Osteocyte (in vitro differentiated cells): Measurements from ENCODE around the gene DCTN4. TPM values are rescaled to one million over a fixed set of nuclear protein-coding genes. Genes with fewer than 3 reads are reported as not detected.

ENCODE experiments used
- DNase-seq: peaks from one replicate; pipeline ENCODE4 v3.0.0; 2021; ENCODE audit warnings: mixed read lengths; ENCODE audit not compliant: unreplicated experiment; ENCODE audit errors: extremely low spot score
- H3K27ac Mint-ChIP-seq: one replicate; pipeline ENCODE4 v1.8.0; 2021; ENCODE audit warnings: mild to moderate bottlenecking, mixed read lengths; ENCODE audit not compliant: unreplicated experiment
- H3K27me3 Mint-ChIP-seq: one replicate; pipeline ENCODE4 v1.8.0; 2021; ENCODE audit warnings: mixed read lengths; ENCODE audit not compliant: unreplicated experiment
- H3K36me3 Mint-ChIP-seq: one replicate; pipeline ENCODE4 v1.8.0; 2021; ENCODE audit warnings: mixed read lengths; ENCODE audit not compliant: unreplicated experiment
- H3K4me1 Mint-ChIP-seq: one replicate; pipeline ENCODE4 v1.8.0; 2021; ENCODE audit warnings: mixed read lengths; ENCODE audit not compliant: unreplicated experiment
- H3K4me3 Mint-ChIP-seq: one replicate; pipeline ENCODE4 v1.8.0; 2021; ENCODE audit warnings: mild to moderate bottlenecking, moderate library complexity, mixed read lengths; ENCODE audit not compliant: unreplicated experiment
- H3K9me3 Mint-ChIP-seq: one replicate; pipeline ENCODE4 v1.8.0; 2021; ENCODE audit warnings: mixed read lengths; ENCODE audit not compliant: unreplicated experiment
- total RNA-seq: library from RNA; stranded (reverse); gene quantifications from 2 replicates; pipeline ENCODE4 v1.2.1, GENCODE V29; 2021
- TF ChIP-seq, protein P1 (sequence below): fragments of 200-600 bp; sonication (generic); IDR thresholded peaks from 2 replicates; pipeline ENCODE4 v1.5.0; 2021; ENCODE audit warnings: antibody characterized with exemption, mild to moderate bottlenecking, moderate library complexity

The DCTN4 gene
- total RNA-seq, 1 donor from 2014 or later, result 62.0 TPM

DNA sequence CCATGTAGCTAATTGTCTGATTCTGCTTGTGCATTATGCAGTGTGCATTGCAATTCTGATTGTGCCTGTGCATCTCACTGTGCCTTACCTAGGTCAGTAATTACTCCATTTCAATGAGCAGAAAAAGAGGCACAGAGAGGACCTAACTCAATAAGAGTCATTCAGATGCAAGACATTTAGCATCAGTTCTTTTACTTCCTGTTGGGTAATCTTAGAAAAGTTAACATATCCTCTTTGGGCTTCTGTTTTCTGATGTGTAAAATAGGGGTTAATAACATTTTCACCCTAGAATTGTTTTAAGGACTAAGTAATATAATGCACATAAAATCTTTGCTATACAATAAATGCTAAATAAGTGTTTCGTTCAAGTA is 7.0 kb upstream of the DCTN4 start:
- Mint-ChIP-seq H3K9me3 (no peaks in the 10 kb centered on the region), H3K36me3 (no peaks in the 10 kb centered on the region), H3K27me3 (peaks cover 25% of the 10 kb centered on the region), H3K27ac (no peak overlapping the region), H3K4me1 (no peaks in the 10 kb centered on the region), H3K4me3 (no peak overlapping the region)
- TF ChIP-seq, protein P1, sequence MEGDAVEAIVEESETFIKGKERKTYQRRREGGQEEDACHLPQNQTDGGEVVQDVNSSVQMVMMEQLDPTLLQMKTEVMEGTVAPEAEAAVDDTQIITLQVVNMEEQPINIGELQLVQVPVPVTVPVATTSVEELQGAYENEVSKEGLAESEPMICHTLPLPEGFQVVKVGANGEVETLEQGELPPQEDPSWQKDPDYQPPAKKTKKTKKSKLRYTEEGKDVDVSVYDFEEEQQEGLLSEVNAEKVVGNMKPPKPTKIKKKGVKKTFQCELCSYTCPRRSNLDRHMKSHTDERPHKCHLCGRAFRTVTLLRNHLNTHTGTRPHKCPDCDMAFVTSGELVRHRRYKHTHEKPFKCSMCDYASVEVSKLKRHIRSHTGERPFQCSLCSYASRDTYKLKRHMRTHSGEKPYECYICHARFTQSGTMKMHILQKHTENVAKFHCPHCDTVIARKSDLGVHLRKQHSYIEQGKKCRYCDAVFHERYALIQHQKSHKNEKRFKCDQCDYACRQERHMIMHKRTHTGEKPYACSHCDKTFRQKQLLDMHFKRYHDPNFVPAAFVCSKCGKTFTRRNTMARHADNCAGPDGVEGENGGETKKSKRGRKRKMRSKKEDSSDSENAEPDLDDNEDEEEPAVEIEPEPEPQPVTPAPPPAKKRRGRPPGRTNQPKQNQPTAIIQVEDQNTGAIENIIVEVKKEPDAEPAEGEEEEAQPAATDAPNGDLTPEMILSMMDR, result no peak
- DNase-seq, result no peak

DNA sequence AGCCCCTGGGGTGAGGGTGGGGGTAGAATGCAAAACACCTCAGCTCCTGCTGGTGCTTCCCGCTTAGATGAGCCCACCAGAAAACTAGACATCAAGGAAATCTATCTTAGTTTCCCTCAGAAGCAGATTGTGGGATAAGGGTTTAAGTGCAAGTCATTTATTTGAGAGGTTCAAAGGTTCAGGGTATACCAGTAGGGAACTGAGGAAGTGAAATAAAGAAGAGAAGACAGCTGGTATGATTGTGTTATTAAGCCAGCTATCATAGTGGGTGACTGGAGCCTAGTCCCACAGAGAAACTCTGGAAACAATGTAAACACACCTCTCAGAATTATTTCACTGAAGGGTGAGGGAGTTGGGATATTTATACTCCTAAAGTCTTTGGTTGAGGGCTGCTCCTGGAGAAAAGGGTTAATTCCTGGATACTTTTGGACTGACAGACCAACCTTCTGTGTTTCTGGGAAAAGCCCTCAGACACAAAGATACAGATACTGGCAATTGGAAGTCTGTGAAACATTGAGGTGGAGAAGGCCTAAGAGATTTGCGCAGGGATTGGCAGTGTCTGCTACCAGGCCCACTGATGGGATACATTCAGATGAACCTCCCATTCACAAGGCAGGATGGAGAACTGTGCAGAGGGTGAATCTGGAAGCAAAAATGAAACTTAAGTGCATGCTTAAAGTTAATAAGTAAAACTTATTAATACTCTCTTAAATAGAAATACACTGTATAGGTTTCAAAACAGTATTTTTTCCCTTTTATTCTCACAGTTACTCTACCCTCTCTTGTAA is 6.4 kb upstream of the DCTN4 start:
- TF ChIP-seq, protein P1, result no peak
- Mint-ChIP-seq H3K4me1 (no peaks in the 10 kb centered on the region), H3K9me3 (no peaks in the 10 kb centered on the region), H3K36me3 (no peaks in the 10 kb centered on the region), H3K27me3 (peaks cover 21% of the 10 kb centered on the region), H3K27ac (no peak overlapping the region), H3K4me3 (no peak overlapping the region)
- no peak for DNase-seq

DNA sequence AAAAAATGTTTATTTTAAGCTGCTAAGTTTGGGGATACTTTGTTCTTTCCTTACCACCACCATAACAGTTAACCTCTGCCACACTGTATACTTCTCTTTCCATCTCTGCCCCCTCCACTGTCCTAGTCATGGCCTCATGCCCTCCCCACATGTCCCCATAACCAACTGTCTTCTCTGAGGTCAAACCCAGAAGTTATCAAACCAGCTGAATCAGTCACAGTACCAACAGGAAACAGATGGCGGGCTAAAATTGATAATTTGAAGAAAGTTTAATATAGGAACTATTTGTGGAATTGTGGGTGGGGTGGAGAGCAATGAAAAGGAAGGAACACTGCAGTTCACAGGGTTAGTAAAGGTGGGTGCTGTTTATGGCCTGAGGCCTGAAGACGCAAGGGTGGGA is 5.7 kb upstream of the DCTN4 start:
- Mint-ChIP-seq H3K27ac (no peak overlapping the region), H3K4me3 (no peak overlapping the region), H3K9me3 (no peaks in the 10 kb centered on the region), H3K27me3 (peaks cover 19% of the 10 kb centered on the region), H3K4me1 (no peaks in the 10 kb centered on the region), H3K36me3 (no peaks in the 10 kb centered on the region)
- TF ChIP-seq, protein P1, result no peak
- no peak for DNase-seq

DNA sequence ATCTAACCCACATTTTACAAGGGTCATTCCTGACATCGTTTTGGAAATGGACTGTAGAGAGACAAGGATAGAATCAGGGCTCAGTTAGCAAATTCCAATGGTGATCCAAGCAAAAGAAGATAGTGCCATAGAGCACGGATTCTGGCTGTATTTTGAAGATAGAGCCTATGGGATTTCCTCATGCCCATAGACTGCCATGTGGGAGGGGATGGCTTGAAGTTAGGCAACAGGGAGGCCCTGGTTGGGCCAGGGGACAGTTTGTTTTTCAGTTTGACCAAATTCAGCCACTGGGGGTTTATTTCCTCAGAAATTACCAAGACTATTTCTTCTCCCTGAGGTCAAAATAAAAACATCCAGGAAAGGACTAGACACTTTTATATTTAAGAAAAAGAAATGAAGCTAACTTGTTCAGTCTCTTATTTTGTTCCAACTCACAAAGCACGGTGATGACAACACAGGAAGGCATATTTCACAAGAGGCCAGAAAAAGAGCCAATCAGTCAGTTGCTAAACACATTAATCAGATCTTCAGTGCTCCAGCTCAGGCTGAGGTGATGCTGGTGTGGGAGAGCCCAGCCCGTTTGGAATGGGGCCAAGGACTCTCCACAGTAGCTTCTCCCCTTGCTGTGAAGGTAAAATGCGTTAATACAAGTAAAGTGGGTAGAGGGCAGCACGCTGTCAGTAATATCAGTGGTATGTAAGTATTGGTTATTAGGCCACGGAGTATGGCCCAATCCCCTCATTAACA is 4.4 kb upstream of the DCTN4 start:
- Mint-ChIP-seq H3K27ac (no peak overlapping the region), H3K4me3 (no peak overlapping the region), H3K36me3 (no peaks in the 10 kb centered on the region), H3K9me3 (no peaks in the 10 kb centered on the region), H3K4me1 (peaks cover 6% of the 10 kb centered on the region), H3K27me3 (peaks cover 17% of the 10 kb centered on the region)
- TF ChIP-seq, protein P1, result no peak
- no peak for DNase-seq

DNA sequence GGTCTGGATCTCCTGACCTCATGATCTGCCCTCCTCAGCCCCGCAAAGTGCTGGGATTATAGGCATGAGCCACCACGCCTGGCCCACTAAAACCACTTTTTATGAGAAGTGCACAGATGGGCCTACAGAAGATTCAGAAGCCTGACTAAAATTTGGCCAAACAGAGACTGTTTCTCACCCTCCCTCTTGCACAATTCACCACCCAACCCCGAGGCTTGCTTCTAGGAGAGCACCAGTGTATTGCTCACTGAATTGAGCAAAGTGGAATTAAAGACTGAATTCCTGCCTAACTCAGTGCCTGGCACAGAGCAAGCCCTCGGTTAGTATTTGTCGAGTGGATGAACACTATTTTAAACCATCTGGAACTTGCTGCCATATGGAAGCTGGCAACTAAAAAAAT is 3.4 kb upstream of the DCTN4 start:
- H3K27me3 Mint-ChIP-seq, result peaks cover 11% of the 10 kb centered on the region
- DNase-seq, result no peak
- no peaks in the 10 kb centered on the region for H3K36me3 Mint-ChIP-seq
- H3K9me3 Mint-ChIP-seq, result no peaks in the 10 kb centered on the region
- peaks cover 11% of the 10 kb centered on the region for H3K4me1 Mint-ChIP-seq
- TF ChIP-seq, protein P1, result no peak
- H3K4me3 Mint-ChIP-seq, result no peak overlapping the region
- H3K27ac Mint-ChIP-seq, result no peak overlapping the region
